Measurements from ENCODE around the gene SERPINB6. TPM values are rescaled to one million over a fixed set of nuclear protein-coding genes. Genes with fewer than 3 reads are reported as not detected.
A peak's percentile ranks its signal among the peaks of the same experiment; 100 is the strongest.
"Not testable (repeated sequence)": the region's sequence is repeated elsewhere in the genome, so short reads cannot be mapped to it uniquely, and the experiment has no call there.

The SERPINB6 gene
- 10 to 100 TPM; 71.4 to 98.7 (median 74.5) TPM for polyA plus RNA-seq (ENCODE audit: insufficient read length in 10 of 10)
- long read RNA-seq, donor 1, transcript SERPINB6-205 (7 exons, 1,315 nt) = major isoform, 14 of 67 reads
- long read RNA-seq, donor 1, transcript SERPINB6-204 (7 exons, 1,370 nt) = minor isoform, 5 of 67 reads
- long read RNA-seq, donor 1, partial matches to known transcripts = 42 of 67 reads
- long read RNA-seq, donor 1, other reads (novel, unspliced or antisense) = 0 of 67 reads
- long read RNA-seq, donor 2, transcript SERPINB6-205 (7 exons, 1,315 nt) = major isoform, 9 of 45 reads
- long read RNA-seq, donor 2, partial matches to known transcripts = 26 of 45 reads
- long read RNA-seq, donor 2, other reads (novel, unspliced or antisense) = 0 of 45 reads
- long read RNA-seq, donor 3 = 0 reads
- long read RNA-seq, donor 4, transcript SERPINB6-205 (7 exons, 1,315 nt) = major isoform, 10 of 34 reads
- long read RNA-seq, donor 4, transcript SERPINB6-210 (7 exons, 1,638 nt) = minor isoform, 5 of 34 reads
- long read RNA-seq, donor 4, partial matches to known transcripts = 13 of 34 reads
- long read RNA-seq, donor 4, other reads (novel, unspliced or antisense) = 0 of 34 reads
- long read RNA-seq, donor 5, transcript SERPINB6-205 (7 exons, 1,315 nt) = major isoform, 21 of 68 reads
- long read RNA-seq, donor 5, partial matches to known transcripts = 31 of 68 reads
- long read RNA-seq, donor 5, other reads (novel, unspliced or antisense) = 0 of 68 reads
- long read RNA-seq, donor 6, transcript SERPINB6-204 (7 exons, 1,370 nt) = minor isoform, 5 of 60 reads
- long read RNA-seq, donor 6, transcript SERPINB6-205 (7 exons, 1,315 nt) = major isoform, 13 of 60 reads
- long read RNA-seq, donor 6, partial matches to known transcripts = 33 of 60 reads
- long read RNA-seq, donor 6, other reads (novel, unspliced or antisense) = 0 of 60 reads
- long read RNA-seq, donor 7, transcript SERPINB6-205 (7 exons, 1,315 nt) = major isoform, 10 of 24 reads
- long read RNA-seq, donor 7, partial matches to known transcripts = 5 of 24 reads
- long read RNA-seq, donor 7, other reads (novel, unspliced or antisense) = 0 of 24 reads
- long read RNA-seq, donor 8, transcript SERPINB6-205 (7 exons, 1,315 nt) = major isoform, 5 of 22 reads
- long read RNA-seq, donor 8, partial matches to known transcripts = 7 of 22 reads
- long read RNA-seq, donor 8, other reads (novel, unspliced or antisense) = 0 of 22 reads
- long read RNA-seq, donor 9, partial matches to known transcripts = 0 of 2 reads
- long read RNA-seq, donor 9, other reads (novel, unspliced or antisense) = 0 of 2 reads

DNA sequence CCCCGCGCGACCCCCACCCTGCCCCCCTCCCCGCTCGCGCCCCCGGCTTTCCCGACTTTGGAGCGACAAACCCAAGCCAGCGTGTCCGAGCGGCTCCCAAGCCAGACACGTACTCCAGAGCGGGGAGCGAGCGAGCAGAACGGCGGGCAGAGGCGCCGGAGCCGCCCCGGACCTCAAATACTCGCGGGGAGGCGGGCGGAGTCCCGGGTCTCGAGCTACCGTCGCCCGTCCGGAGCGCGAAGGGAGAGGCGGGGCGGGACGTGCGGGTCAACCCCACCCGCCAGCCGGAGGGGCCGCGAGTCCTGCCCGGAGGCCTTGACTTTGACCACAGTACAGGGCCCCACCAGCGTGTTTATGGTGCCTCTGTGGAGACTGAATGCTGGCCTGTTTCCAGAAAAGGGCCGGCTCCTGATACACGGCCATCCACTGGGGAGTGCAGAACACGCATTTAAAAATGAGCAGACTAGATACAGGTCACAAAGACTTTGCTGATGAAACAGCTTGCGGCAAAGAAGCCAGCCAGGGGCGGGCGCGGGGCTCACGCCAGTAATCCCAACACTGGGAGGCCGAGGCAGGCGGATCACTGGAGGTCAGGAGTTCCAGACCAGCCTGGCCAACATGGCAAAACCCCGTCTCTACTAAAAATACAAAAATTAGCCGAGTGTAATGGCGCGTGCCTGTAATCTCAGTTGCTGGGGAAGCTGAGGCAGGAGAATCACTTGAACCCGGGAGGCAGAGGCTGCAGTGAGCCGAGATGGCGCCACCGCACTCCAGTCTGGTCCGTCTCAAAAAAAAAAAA, at the start of gene SERPINB6:
Gene SERPINB6, minus strand, starts transcription at position 148 of the 799 bp plus-strand sequence. CDS start 12,235 bp downstream, outside the sequence.
- DNase-seq = peak; percentile 74 to 93 (median 85)

GRCh38 chr6:3019749-3020320, 48.5 kb upstream of the SERPINB6 start:
- no peak for DNase-seq

GRCh38 chr6:3019065-3019464, 47.7 kb upstream of the SERPINB6 start:
- DNase-seq = no peak

DNA sequence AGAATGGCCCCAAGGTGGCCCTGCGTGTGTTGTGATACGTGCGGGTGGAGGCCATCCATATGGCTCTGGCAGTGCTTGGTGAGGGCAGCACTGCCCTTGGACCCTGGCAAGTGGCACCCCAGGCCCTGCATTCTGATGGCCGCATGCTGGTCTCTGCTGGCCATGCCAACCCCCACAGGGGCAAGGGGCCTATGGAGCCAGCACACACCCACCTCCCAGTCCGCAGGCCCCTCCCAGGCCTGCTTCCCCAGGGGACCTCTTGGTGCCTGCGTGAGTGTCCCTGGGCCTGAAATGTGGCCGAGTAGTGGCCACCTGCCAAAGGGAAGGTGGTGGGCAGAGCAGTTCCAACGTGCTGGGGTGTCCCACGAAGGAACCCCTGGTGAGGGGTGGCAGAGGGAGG, 45.9 kb upstream of the SERPINB6 start:
- no peak for DNase-seq

DNA sequence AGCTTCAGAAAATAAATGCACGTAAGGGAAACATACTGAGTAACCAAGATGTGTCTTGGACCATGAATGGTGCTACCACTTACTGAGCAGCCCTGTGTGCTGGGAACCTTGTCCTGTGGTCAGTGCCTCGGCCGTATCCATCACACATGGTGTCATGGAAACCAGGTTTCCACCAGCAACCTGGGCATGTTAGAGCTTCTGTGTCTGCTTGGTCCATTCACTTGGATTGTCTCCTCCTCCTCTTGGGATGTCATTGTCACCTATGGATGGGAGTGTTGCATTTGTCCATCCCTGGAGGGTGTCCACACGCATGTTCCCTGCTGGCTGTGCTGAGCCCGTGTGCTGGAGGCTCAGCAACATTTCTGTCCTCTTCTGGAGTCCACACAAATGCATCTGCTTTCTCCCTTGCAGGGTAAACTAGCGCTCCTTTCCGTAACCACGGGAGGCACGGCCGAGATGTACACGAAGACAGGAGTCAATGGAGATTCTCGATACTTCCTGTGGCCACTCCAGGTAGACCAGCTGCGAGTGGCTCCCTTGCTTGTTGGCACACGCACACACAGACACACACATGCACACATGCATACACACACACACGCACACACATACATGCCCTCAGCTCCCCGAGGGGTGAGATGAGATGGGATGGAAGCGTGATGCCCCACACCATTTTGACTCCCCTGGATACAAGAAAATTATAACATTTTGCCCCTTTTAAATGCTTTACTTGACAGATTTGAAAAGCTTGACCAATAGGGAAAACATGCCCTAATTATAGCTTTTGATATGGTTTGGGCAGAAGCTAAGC, 45.3 kb upstream of the SERPINB6 start:
- no peak for DNase-seq

DNA sequence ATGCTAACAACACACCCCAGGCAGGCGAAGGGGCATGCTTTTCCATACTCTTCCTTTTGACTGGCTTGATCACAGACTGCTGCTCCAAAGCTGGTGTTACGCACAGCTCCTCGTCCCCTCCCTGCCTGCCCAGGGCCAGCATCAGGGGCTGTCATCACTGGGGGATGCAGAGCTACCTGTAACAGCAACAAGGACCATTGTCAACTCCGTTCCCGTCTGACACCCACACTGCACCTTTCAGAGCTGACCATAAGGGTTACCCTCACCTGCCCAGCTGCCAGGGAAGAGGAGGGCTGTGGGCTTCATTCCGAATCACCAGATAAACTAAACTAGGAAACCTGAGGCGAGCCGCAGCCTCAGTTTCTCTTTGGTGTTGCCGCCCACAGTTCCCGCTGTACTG, 43.8 kb upstream of the SERPINB6 start:
- no peak for DNase-seq

DNA sequence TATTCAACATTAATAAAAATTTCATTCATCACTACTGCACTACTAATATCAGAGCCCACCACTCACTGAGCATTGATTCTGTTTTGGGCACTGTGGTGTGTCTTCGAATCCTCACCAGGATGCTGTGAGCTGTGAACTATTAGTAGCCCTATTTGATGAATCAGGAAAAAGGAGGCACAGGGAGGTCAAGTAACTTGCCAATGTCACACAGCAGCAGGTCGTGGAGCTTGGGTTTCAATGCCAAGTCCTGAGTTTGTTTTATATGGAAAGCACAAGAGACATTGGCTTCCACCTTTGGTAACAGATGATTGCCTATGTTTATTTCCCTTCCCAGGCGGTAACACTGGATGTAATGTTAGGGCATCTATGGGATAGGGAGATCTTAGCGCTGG, 43.3 kb upstream of the SERPINB6 start:
- DNase-seq = no peak

GRCh38 chr6:3013901-3014674, 42.7 kb upstream of the SERPINB6 start:
- DNase-seq = no peak

DNA sequence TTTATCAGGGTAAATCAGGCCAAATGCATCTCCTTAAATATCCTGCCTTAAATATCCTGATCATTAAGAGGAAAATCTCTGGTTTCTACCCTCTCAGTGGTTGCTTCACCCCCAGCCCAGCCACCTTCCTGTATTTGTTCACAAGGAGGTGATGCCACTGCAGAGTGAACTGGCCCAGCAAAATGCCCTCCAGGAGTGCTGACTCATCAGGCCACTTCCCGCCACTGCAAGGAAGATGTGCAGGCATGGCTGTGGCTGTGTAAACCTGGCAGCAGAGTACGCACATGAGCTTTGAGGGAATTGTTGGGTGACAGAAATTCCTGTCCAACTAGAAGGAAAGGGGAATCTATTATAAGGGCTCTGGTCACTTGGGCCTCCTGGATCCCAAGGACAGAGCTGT, 42.1 kb upstream of the SERPINB6 start:
- peak in 1 of 3 donors; percentile 20 for DNase-seq

GRCh38 chr6:3011592-3011991, 40.2 kb upstream of the SERPINB6 start:
- DNase-seq = no peak

GRCh38 chr6:3011158-3011557, 39.8 kb upstream of the SERPINB6 start:
- DNase-seq = no peak

DNA sequence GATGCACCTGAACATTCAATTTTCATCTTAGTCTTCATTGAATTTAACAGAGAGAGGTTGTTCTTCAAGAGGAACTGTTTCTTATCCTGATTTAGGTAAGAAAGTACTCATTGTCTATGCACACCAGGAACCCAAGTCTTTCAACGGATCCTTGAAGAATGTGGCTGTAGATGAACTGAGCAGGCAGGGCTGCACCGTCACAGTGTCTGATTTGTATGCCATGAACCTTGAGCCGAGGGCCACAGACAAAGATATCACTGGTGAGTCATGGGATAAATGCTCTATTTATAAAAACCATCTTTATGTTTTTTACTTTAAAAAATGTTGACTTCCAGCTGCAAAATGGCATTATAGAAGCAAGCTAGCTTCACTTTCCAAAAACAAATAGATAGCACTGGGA, 38.6 kb upstream of the SERPINB6 start:
- no peak for DNase-seq

DNA sequence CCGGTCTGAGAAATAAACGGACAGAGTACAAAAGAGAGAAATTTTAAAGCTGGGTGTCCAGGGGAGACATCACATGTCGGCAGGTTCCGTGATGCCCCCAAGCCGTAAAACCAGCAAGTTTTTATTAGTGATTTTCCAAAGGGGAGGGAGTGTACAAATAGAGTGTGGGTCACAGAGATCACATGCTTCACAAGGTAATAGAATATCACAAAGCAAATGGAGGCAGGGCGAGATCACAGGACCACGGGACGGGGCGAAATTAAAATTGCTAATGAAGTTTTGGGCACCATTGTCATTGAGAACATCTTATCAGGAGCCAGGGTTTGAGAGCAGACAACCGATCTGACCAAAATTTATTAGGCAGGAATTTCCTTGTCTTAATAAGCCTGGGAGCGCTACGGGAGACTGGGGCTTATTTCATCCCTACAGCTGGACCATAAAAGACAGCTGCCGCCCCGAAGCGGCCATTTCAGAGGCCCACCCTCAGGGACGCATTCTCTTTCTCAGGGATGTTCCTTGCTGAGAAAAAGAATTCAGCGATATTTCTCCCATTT, 37.4 kb upstream of the SERPINB6 start:
- DNase-seq = not testable (repeated sequence)

GRCh38 chr6:3007571-3007970, 36.2 kb upstream of the SERPINB6 start:
- no peak for DNase-seq

GRCh38 chr6:3006476-3006875, 35.1 kb upstream of the SERPINB6 start:
- DNase-seq = no peak

DNA sequence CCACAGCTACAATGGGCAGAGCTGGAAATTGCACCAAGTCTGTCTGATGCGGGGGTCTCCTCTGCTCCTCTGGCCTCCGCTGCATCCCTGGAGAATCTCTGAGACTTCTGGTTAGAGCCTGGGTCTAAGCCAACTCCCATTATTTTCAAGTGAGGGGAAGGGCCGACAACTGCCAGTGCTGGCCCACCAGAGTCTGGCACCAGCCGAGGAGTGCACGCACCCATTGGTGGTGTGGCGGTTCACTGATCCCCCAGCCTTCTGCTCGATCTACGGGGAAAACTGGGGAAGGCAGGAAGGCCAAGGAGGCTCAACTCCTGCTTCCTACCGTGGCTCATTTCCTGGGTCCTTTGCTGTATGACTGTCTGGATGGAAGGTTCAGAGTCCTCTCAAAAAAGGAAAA, 34.5 kb upstream of the SERPINB6 start:
- no peak for DNase-seq

- DNase-seq = no peak
These were observed 33.7 kb upstream of the SERPINB6 start for GRCh38 chr6:3005077-3005476.

- not testable (repeated sequence) for DNase-seq
These were observed 31.9 kb upstream of the SERPINB6 start for GRCh38 chr6:3003226-3003625.
